AG09309 (cell line): Measurements from ENCODE around the gene CDC25C.

Experiments
- DNase-seq: peaks from one replicate; pipeline ENCODE4 v3.0.0-alpha.2; 2010; ENCODE audit warnings: low read depth
- H3K4me3 ChIP-seq: 2 replicates; pipeline ENCODE4 v1.5.1; 2011; ENCODE audit warnings: mild to moderate bottlenecking, low read depth, low read length, moderate library complexity; ENCODE audit not compliant: control insufficient read depth
- TF ChIP-seq, protein P1 (sequence below): IDR thresholded peaks from 2 replicates; pipeline ENCODE4 v1.5.1; 2011; ENCODE audit warnings: mild to moderate bottlenecking, low read depth, low read length, inconsistent platforms; ENCODE audit not compliant: insufficient read depth, control insufficient read depth; ENCODE audit errors: missing control alignments

CDC25C gene

GRCh38 chr5:138350563-138350890 lies 18.9 kb upstream of the CDC25C start:
- TF ChIP-seq, protein P1, sequence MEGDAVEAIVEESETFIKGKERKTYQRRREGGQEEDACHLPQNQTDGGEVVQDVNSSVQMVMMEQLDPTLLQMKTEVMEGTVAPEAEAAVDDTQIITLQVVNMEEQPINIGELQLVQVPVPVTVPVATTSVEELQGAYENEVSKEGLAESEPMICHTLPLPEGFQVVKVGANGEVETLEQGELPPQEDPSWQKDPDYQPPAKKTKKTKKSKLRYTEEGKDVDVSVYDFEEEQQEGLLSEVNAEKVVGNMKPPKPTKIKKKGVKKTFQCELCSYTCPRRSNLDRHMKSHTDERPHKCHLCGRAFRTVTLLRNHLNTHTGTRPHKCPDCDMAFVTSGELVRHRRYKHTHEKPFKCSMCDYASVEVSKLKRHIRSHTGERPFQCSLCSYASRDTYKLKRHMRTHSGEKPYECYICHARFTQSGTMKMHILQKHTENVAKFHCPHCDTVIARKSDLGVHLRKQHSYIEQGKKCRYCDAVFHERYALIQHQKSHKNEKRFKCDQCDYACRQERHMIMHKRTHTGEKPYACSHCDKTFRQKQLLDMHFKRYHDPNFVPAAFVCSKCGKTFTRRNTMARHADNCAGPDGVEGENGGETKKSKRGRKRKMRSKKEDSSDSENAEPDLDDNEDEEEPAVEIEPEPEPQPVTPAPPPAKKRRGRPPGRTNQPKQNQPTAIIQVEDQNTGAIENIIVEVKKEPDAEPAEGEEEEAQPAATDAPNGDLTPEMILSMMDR = no peak
- H3K4me3 ChIP-seq = no peak overlapping the region
- DNase-seq = no peak

DNA sequence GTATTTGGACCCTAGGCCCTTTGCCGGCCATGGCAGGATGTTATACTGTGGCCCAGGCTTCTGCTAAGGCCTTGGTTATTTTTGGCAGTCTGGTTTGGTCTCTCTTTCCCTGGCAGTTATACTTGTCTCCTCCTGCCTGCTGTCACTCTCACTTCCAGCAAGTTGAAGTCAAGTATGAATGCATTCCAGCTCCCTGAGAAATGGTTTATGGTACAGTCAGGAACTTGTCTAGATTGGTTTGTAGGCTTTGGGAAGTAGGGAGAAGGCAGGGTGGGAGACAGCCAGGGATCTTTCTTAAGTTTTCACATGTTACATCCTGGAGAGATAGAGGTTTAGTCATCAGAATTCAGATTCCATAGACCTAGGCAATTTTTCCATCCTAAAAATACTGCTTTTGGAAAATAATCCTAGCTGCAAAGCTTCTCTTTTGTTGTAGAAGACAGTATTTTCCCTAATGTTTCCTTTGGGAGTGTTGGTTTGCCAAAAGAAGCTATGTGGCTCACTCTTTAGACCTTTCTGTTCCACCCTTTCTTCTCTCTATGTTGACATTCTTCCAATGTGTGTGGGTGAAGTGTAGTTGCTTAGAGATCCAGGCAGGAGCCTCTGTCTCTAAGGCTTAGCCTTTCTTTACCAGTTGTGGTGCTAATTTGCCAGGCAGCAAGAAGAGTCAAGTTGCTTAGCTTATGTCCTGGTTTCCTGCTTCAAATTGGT lies 18.4 kb upstream of the CDC25C start:
- TF ChIP-seq, protein P1 = no peak
- H3K4me3 ChIP-seq = no peak overlapping the region
- no peak for DNase-seq

- TF ChIP-seq, protein P1 = no peak
- no peak for DNase-seq
- no peak overlapping the region for H3K4me3 ChIP-seq
Measured at GRCh38 chr5:138346889-138347288, 15.3 kb upstream of the CDC25C start.

- no peak overlapping the region for H3K4me3 ChIP-seq
- TF ChIP-seq, protein P1 = no peak
- no peak for DNase-seq
Measured at GRCh38 chr5:138344887-138345622, 13.5 kb upstream of the CDC25C start.

DNA sequence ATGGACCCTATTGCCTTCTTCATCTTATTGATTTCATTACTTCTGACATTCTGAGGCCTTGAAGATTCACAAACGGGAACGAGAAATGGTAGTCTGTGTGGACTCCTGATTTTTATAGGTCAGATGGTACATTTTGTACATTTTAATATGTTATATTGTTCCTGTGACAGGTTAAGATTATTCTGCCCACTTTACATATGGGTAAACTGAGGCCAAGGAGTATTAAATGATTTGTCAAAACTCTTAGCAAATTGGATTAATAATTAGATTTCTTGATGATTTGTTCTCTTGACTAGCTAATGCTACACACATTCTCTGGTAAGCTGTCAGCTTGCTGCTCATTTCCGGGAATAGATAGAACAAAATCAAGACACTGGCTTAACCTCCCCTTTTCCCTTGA lies 8.4 kb upstream of the CDC25C start:
- H3K4me3 ChIP-seq = no peak overlapping the region
- TF ChIP-seq, protein P1 = no peak
- DNase-seq = no peak

DNA sequence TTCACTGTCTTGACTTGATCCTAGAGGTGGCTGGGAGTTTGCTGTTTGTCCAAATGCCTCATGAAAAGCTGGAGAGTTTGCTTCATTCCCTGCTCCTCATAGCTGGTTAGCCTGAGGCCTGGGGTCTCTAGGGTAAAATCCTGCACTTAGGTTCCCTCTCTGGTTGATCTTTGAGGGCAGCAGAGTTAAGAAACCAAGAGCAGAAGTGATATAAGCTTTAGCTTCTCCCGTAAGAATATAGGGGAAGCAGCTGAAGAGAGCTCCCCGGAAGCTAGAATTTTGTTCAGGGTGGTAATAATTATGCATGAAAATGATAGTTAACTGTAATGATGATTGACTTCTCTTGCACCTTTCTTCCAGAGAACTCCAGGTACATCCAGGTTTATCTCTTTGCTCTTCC lies 7.9 kb upstream of the CDC25C start:
- TF ChIP-seq, protein P1 = no peak
- DNase-seq = no peak
- peak overlapping the region; percentile 97 for H3K4me3 ChIP-seq
